Mucosa of descending colon (tissue), 3 donors: ENCODE data around the gene CAPN5. TPM values are rescaled to one million over a fixed set of nuclear protein-coding genes. Genes with fewer than 3 reads are reported as not detected.

Source experiments
- ATAC-seq: fragments of 200-7000 bp; cut with Tn5 transposase; one replicate; pipeline ENCODE4 v1.9.1; 2020; ENCODE audit warnings: mild to moderate bottlenecking, moderate library complexity
- DNase-seq, 3 donors: peaks; one replicate each; pipeline ENCODE4 v3.0.0-alpha.2; 2020
- H3K36me3 ChIP-seq: fragments of 200-600 bp; one replicate; pipeline ENCODE4 v1.8.0; 2021; ENCODE audit warnings: low read depth, mild to moderate bottlenecking
- H3K4me1 ChIP-seq: fragments of 200-600 bp; one replicate; pipeline ENCODE4 v1.8.0; 2021; ENCODE audit warnings: low read depth, mild to moderate bottlenecking
- H3K4me3 ChIP-seq: fragments of 200-600 bp; one replicate; pipeline ENCODE4 v1.8.0; 2021; ENCODE audit warnings: mild to moderate bottlenecking
- H3K9me3 ChIP-seq: fragments of 200-600 bp; one replicate; pipeline ENCODE4 v1.8.0; 2021; ENCODE audit warnings: mild to moderate bottlenecking
- CTCF ChIP-seq: fragments of 200-600 bp; IDR thresholded peaks from one replicate; pipeline ENCODE4 v1.8.0; 2022; ENCODE audit warnings: antibody characterized with exemption, mild to moderate bottlenecking
- intact Hi-C, 2 donors: fragments of 100-400 bp; cut with DNase I in 1 of 2; cut with micrococcal nuclease in 1 of 2; formaldehyde crosslinking; loops; one replicate each; pipeline versions ENCODE4 v1.11.0 to v1.11.1; 2022; cut with DNase I, micrococcal nuclease
- total RNA-seq, 3 donors: library from RNA; stranded (reverse); fragmentation: NEBNext Ultra II Directional in 2 of 3; extraction: Animal tissue kit (Norgen Biotek cat#: 25700) in 2 of 3; gene quantifications; one replicate each; pipeline versions ENCODE4 v1.2.1 to v1.2.4, GENCODE V29; 2021 to 2023
- donor health status: DM: no; HTN: no; CAD: no; lungs with moderate emphysema.
- donor health status: DM: no; HTN: no; CAD: no.
- donor health status: DM: no; HTN: yes; CAD: no.

CAPN5 gene
- total RNA-seq, 3 donors from 2014 or later, result 142 to 351 (median 253) TPM

GRCh38 chr11:77102246-77103210 lies 35.8 kb downstream of the CAPN5 start, which contains the start of gene OMP:
TSS of gene OMP (plus strand) at chr11:77102840. CDS start at chr11:77102840, 0 bp downstream.
- Histone ChIP-seq H3K4me1 (peaks cover 32% of the 10 kb centered on the region), H3K36me3 (no peaks in the 10 kb centered on the region), H3K9me3 (no peaks in the 10 kb centered on the region), H3K4me3 (no peak within 1 kb of the TSS)
- TF ChIP-seq CTCF, result no peak
- DNase-seq, result peak in 2 of 3 donors; percentile 33 to 48
- ATAC-seq, result no peak
- intact Hi-C loops, result no loop called here

DNA sequence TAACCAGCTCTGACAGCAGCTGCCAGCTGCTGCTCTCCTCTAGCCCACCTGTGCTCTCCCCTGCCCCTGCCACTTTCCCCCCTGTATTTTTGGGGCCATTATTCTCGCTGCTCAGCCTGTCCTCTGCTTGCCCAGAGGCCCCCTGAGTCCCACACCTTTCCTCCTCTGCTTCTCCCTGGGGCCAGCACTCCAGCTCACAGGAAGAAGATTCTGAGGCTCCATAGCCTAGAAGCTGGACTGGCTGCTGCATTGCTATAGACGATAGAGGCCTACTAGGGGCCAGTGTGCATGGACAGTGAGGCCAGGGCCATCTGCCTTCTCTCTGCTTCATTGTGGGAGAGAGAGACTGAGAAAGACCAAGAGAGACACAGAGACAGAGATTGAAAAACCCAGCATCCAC lies 36.5 kb downstream of the CAPN5 start:
- no peak for TF ChIP-seq CTCF
- peak in 1 of 3 donors; percentile 9 for DNase-seq
- no peaks in the 10 kb centered on the region for H3K9me3 ChIP-seq
- peaks cover 40% of the 10 kb centered on the region for H3K4me1 ChIP-seq
- H3K36me3 ChIP-seq, result no peaks in the 10 kb centered on the region
- intact Hi-C loops, result no loop called here
- H3K4me3 ChIP-seq, result no peak overlapping the region
- no peak for ATAC-seq

- Histone ChIP-seq H3K4me1 (peaks cover 43% of the 10 kb centered on the region), H3K4me3 (no peak overlapping the region), H3K36me3 (no peaks in the 10 kb centered on the region), H3K9me3 (no peaks in the 10 kb centered on the region)
- intact Hi-C loops, result no loop called here
- TF ChIP-seq CTCF, result no peak
- ATAC-seq (no peak), DNase-seq (no peak)
Measured at GRCh38 chr11:77104727-77105126, 38.0 kb downstream of the CAPN5 start.

- no peak for TF ChIP-seq CTCF
- Histone ChIP-seq H3K4me1 (peaks cover 48% of the 10 kb centered on the region), H3K9me3 (no peaks in the 10 kb centered on the region), H3K36me3 (no peaks in the 10 kb centered on the region), H3K4me3 (no peak overlapping the region)
- ATAC-seq (peak; percentile 51), DNase-seq (peak in 2 of 3 donors; percentile 66 to 70)
- intact Hi-C loops, result no loop called here
Measured at GRCh38 chr11:77106321-77106720, 39.5 kb downstream of the CAPN5 start.

- no peak overlapping the region for H3K4me3 ChIP-seq
- intact Hi-C loops, result no loop called here
- TF ChIP-seq CTCF, result no peak
- H3K9me3 ChIP-seq, result no peaks in the 10 kb centered on the region
- no peaks in the 10 kb centered on the region for H3K36me3 ChIP-seq
- H3K4me1 ChIP-seq, result peaks cover 48% of the 10 kb centered on the region
- no peak for DNase-seq
- no peak for ATAC-seq
Measured at GRCh38 chr11:77106759-77107158, 40.0 kb downstream of the CAPN5 start.
